ENCODE results near the gene MBD4.
"Not testable (repeated sequence)": the region's sequence is repeated elsewhere in the genome, so short reads cannot be mapped to it uniquely, and the experiment has no call there.

MBD4 gene

GRCh38 chr3:129403450-129403849, 36.3 kb downstream of the MBD4 start:
- no peak for DNase-seq

- DNase-seq: no peak
Observed at GRCh38 chr3:129402616-129403015, 37.1 kb downstream of the MBD4 start.

DNA sequence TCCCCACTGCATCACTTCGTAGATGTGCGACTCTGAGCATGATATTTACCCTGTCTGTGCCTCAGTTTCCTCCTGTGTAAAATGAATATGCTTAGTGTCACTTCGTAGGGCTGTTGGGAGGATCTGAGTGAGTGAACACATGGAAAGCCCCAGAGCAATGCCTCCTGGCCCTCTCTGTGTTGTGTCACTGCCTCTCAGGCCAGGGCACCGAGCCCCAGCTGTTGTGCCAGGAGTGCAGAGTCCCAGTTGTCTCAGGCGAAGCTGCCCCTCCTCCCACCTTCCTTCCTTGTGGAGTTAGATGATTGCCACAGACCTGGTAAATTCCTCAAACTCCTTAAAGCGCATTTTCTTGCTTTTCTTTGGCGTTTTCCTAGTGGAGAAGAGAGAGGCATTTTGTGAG, 37.5 kb downstream of the MBD4 start:
- DNase-seq: no peak

DNA sequence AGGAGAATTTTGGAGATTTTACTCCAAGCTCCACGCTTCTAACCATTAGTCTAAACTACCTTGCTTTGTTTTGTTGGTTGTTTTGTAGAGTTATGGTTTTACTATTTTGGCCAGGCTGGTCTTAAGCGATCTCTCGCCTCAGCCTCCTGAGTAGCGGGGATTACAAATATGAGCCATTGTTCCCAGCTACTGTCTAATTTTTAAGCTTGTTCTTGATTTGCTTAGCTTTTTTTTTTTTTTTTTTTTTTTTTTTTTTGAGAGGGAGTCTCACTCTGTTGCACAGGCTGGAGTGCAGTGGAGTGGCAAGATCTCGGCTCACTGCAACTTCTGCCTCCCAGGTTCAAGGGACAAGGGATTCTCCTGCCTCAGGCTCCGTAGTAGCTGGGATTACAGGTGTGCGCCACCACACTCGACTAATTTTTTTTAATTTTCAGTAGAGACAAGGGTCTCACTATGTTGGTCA, 39.8 kb downstream of the MBD4 start:
- DNase-seq: peak; percentile 34

DNA sequence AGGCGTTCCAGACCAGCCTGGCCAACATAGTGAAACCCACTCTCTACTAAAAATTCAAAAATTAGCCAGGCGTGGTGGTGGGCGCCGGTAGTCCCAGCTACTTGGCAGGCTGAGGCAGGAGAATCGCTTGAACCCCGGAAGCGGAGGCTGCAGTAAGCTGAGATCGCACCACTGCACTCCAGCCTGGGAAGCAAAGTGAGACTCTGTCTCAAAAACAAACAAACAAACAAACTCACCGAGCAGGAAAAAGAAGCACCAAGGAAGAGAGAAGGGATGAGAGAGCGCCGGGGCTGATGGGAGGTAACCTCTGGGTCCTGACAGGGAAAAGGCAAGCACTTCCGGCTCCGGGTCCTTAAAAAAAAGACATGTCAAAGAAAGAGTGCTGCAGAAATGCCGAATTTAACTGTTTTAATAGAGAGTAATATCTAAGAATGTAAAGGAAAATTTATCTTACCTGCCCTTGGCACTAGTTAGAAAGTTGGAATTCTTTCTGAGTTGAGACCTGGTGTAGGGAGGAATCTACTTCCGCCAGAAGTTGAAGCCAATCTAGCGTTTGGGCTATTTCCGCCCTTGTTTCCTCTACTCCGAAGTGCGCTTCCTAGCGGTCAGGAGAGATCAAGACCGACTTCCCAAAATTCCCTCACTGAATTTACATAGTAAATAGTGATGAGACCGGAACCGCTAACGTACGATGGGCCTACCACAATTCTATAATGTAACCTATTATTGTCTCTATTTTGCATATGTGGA, 40.4 kb downstream of the MBD4 start:
- peak; percentile 96 for DNase-seq

GRCh38 chr3:129398803-129399144, 41.0 kb downstream of the MBD4 start:
- no peak for DNase-seq

DNA sequence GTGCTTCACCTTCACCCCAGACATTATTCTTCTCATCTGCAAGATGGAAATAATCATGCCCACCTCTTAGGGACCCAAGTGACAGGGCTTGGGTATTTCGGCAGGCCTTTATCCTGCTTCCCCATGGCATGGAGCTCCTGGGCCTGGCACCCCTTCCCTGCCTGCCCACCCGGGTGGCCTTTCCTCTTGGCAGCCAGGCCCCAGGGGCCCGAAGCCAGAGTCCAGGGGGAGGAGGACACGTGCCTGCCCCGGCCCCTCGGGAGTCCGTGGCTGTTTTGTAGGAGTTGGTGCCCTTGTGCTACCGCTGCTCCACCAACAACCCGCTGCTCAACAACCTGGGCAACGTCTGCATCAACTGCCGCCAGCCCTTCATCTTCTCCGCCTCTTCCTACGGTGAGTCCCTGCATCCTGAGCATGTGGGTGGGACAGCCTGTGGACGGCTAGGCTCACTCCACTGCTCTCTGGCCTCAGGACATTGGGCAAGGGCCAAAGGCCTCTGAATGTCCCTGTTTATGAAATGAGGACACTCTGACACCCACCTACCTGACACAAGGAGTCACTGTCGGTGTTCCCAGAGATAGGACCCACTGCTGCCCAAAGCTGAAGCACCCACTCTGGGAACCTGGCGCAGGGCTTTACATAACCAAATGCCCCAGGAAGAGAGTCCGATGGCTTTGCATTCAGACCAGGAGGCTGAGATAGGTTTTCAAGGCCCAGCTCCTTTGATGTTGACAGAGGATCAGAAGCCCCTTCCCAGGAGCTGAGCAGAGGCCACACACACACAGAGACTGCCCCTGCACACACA, 45.8 kb downstream of the MBD4 start:
- DNase-seq: not testable (repeated sequence)

GRCh38 chr3:129393271-129393670, 46.5 kb downstream of the MBD4 start:
- DNase-seq: no peak

DNA sequence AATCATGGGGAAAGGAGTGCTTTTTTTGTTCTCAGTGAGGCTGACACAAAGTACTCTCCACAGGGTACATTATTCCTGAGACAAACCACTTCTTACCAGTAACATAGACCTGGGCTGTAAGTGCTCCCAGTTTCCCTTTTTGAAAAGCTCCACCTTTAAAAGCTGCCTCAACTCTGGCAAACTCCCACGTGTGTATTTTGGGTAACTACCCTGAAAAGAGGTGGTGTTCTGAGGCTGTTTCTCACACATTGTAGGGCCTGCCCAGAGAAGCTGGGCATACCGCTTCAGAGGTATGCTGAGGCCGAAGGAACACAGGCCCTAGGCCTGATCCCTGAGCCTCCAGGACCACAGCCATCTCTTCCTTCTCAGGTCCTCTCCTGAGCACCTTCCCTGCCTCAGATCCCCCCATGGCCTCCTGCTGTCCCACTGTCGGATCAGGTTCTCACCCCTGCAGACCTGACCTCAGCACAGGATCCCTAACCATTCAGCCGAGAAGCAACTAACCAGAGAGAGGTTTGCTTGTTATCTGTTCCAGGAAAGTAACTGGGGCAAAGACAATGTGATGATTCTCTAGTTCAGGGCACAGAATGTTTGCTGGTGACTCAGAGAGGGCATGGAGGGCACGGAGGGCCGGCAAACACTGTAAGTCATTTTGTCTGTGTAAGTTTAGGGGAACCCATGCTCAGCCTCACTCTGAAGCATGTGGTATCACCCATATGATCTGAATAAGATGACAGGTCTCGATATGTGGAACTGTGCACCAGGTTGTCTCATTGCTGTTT, 47.5 kb downstream of the MBD4 start:
- DNase-seq: not testable (repeated sequence)

DNA sequence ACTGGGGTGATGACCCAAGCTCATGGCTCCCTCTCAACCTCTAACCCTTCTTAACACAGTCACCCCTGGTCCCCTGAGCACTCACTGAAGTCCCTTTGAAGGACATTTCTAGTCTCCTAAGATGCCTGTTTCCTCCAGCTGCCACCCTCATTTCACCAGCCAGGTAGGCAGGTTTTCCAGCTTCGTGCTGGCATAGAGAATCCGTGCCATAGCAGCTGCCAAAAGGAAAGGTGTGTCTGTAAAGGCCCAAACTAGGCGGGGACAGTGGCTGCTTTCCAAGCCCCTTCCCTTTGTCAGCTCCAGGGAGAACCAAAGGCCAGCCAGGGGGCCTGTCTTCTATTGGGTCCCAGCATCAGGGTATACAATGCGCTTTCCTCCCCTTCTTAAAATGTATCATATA, 48.2 kb downstream of the MBD4 start:
- DNase-seq: not testable (repeated sequence)

DNA sequence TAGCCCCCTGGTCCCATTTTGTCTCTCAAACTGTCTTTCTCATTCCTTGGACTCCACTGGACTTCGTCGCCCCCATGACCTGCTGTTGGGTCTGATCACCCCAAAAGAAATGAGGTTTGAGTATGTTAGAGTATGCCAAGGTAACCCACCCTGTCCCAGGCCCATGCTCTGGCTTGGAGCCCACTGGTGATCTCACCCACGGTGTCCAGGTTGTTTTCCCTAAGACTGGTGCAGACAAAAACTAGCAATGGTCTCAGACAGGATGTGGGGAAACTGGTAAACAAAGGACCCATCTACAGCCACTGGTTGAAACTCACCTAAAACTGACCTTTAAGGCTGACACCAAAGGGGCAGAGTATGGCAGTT, 50.2 kb downstream of the MBD4 start:
- DNase-seq: no peak

DNA sequence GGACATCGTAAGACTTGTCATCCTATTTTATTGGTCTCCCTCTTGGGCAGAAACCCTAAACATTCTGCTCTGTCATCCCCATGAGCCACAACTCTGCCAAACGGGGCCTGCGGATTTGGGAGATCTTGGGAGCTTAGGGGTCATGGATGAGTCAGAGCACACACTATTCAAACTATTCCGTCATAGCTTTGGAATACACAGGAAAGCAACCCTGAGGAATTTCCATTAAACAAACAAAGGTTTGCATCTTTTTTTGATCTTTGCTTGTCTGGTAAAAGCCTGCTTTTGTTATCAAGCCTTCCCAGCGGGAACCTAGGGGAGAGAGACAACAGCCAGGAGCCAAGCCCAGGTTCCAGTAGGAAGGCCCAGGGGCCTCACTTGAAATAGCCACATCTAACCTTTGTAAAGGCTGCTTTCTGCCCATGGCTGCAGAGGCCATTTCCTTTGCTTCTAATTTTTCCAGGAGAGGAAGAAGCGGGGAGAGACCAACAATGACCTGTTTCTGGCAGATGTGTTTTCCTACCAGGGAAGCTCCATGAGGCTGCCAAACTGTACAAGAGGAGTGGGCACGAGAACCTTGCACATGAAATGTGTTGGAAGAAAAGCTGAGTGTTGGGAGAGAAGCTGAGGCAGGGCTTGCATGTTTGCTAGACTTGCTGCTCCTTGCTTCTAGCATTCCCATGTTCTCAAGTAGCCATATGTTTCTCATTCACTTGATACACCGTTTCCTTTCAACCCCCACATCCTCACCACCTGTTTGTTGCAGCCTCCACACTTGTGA, 50.8 kb downstream of the MBD4 start:
- DNase-seq: peak; percentile 70

DNA sequence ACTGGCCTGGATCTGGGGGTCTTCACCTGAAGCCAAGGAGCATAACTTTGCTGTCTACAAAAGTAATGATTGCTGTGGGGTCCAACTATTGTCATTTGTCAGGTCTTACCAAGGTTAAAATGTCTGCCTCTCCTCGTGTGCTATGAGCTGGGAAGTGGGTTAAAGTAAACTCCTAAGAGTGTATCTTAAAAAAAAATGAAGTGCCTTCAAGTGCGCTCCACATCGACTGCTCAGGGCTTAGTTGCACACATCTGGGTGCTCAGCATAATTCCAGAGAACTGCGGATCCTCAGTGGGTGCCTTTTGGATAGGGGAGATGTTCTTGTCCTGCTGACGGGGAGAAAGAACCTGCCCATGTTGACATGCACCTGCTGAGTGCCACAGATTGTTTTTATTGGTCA, 52.3 kb downstream of the MBD4 start:
- DNase-seq: no peak

GRCh38 chr3:129386984-129387383, 52.8 kb downstream of the MBD4 start:
- DNase-seq: no peak

DNA sequence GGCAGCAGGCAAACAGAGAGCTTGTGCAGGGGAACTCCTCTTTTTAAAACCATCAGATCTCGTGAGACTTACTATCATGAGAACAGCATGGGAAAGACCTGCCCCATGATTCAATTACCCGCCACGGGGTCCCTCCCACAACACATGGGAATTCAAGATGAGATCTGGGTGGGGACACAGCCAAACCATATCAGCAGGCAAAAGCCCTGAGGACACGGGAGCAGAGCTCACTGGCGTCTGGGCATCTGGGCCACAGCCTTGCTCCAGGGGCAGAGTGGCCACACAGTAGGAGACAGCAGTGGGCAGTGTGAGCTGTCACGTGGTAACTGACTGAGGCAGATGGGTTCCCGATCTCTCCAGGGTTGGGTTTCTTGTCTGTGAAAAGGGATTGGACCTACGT, 54.2 kb downstream of the MBD4 start:
- DNase-seq: not testable (repeated sequence)

DNA sequence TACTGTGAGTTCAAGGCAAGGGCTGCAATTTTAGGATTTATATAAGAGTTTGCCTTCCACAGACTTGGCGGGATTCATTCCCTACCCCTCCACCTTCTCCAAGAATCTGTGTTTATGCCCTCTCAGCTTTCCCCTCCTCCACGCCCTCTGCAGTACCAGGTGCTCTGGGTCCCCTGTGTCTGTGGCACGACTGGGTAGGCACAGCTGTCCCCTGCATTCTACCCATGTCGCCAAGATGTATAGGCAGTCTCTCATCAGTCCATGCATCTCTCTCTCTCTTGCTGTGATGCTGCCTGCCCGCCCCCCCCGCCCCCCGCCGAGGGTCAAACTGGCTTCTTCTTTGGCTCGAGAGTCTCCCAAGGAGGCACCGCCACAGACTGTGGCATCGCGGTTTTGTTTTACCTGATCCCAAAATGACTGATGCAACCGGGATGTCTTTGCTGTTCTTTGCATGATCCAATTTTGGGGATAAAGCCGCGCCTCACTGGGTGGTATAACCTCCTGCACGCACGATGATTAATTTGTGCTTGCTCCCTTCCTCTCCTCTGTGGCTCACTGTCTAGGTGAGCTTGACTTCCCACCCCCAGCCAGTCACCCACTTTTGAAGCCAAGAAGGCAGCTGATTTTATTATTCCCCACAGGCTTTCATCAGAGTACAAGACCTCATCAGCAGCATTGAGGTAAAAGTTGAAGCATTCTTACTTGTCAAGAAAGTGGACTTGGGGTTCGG, 55.0 kb downstream of the MBD4 start:
- DNase-seq: no peak

DNA sequence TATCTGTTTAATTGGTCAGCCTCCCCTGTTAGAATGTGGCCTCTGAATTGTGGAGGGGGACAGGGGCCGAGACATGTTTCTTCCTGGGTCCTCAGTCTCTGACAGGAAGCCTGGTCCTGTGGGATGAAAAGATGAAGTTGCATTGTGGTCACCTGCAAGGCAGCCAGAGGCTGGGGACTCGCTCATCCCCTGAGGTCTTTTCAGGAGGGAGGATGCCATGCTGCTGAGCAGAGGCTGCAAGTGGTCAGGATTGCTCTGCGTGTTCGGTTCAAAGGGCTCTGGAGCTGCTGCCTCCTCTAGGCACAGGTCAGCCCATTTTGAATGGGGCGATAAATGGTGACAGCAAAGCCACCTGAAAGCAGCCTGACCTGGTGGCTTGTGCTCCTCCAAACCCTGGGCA, 55.6 kb downstream of the MBD4 start:
- not testable (repeated sequence) for DNase-seq

- peak; percentile 60 for DNase-seq
Observed at GRCh38 chr3:129383292-129383860, 56.4 kb downstream of the MBD4 start.

- DNase-seq: no peak
Observed at GRCh38 chr3:129382366-129382765, 57.4 kb downstream of the MBD4 start.

Data from fibroblast of skin of right biceps (primary cell).